Gastrocnemius medialis (tissue), 4 donors: Measurements from ENCODE around the gene CYSRT1.

ENCODE experiments used
- POLR2A ChIP-seq, 2 donors: fragments of 450-650 bp; IDR thresholded peaks; one replicate each; pipeline ENCODE4 v1.6.1; 2017; ENCODE audit warnings: antibody characterized with exemption in 2 of 2, mild to moderate bottlenecking in 2 of 2, moderate library complexity in 2 of 2
- TF ChIP-seq, protein P1 (sequence below), 5 experiments: fragments of 450-650 bp in 3 of 5; fragments of 200-600 bp in 2 of 5; sonication (generic) in 2 of 5; IDR thresholded peaks in 4 of 5; conservative IDR thresholded peaks in 1 of 5; 1 replicate in 4 of 5; 2 replicates in 1 of 5; pipeline ENCODE4 v1.5.1; 2016 to 2019; ENCODE audit warnings: antibody characterized with exemption in 5 of 5, mild to moderate bottlenecking in 3 of 5, moderate library complexity in 3 of 5

DNA sequence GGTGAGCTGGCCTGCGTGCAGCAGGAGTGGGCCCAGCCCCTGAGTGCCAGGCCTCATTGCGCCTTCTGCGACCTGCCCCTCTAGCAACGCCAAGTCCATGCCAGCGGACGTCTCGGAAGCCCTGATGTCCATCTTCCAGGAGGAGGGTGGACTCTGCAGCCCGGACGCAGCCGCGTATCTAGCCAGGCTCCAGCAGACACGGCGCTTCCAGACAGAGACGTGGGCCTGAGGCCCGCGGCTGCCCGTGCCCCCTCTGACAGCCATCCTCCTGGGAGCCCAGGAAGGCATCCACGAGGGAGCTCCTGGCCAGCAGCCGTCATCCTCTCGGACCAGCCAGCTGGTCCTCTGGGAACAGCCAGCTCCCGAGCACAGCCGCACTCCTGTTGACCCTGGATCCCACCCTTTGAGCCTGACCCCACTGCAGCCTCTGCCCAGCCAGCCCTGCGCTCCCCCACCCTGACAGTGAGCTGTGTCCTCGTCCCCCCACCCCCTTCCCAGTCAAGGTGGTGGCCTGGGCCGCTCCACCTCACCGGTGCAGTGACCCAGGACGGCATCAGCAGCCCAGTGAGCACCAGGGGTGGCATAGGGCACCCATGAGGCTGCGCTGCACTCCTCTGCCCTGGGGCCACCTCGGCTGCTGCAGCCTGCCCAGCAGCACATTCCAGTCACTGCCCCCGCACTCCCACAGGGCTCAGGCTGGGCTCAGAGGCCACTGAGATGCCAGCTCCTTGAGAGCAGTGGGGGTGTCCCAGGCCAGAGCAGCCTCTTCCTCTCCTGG lies 8.6 kb upstream of the CYSRT1 start:
- no peak for TF ChIP-seq POLR2A (IDR thresholded peaks at IDR 0.05)
- TF ChIP-seq, protein P1, sequence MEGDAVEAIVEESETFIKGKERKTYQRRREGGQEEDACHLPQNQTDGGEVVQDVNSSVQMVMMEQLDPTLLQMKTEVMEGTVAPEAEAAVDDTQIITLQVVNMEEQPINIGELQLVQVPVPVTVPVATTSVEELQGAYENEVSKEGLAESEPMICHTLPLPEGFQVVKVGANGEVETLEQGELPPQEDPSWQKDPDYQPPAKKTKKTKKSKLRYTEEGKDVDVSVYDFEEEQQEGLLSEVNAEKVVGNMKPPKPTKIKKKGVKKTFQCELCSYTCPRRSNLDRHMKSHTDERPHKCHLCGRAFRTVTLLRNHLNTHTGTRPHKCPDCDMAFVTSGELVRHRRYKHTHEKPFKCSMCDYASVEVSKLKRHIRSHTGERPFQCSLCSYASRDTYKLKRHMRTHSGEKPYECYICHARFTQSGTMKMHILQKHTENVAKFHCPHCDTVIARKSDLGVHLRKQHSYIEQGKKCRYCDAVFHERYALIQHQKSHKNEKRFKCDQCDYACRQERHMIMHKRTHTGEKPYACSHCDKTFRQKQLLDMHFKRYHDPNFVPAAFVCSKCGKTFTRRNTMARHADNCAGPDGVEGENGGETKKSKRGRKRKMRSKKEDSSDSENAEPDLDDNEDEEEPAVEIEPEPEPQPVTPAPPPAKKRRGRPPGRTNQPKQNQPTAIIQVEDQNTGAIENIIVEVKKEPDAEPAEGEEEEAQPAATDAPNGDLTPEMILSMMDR (IDR thresholded peaks at IDR 0.05 in 4 of 5, conservative IDR thresholded peaks at IDR 0.05 in 1 of 5): no peak
